HepG2 (cell line): Measurements from ENCODE around the gene TMEM156.

Source experiments
- ARID2 ChIP-seq: sonication (generic); formaldehyde crosslinking; IDR thresholded peaks from 2 replicates; pipeline ENCODE4 v1.8.1; 2022; ENCODE audit warnings: mild to moderate bottlenecking, missing genetic modification reagents, borderline replicate concordance
- CBX2 ChIP-seq, 2 experiments: fragments of 200-600 bp in 1 of 2; sonication (generic); formaldehyde crosslinking in 1 of 2; IDR thresholded peaks; 2 replicates each; pipeline versions ENCODE4 v1.7.0 to v1.8.1; 2018 to 2022; ENCODE audit warnings: low read depth in 2 of 2, low read length in 1 of 2, mild to moderate bottlenecking in 1 of 2, missing genetic modification reagents in 1 of 2
- CBX5 ChIP-seq: sonication (generic); formaldehyde crosslinking; IDR thresholded peaks from 2 replicates; pipeline ENCODE4 v1.4.0; 2020; ENCODE audit warnings: missing genetic modification reagents, borderline replicate concordance
- CEBPB ChIP-seq: IDR thresholded peaks from 2 replicates; pipeline ENCODE4 v1.6.1; 2011; ENCODE audit warnings: low read depth, low read length, improper control_type of control experiment, borderline replicate concordance
- EZH2 ChIP-seq: conservative IDR thresholded peaks from 2 replicates; pipeline ENCODE4 v1.6.1; 2012; ENCODE audit warnings: mild to moderate bottlenecking, low read depth, low read length, moderate library complexity
- STAT6 ChIP-seq: sonication (generic); formaldehyde crosslinking; IDR thresholded peaks from 2 replicates; pipeline ENCODE4 v1.4.0; 2020; ENCODE audit warnings: missing genetic modification reagents, mild to moderate bottlenecking, borderline replicate concordance
- ZFAT ChIP-seq: sonication (generic); formaldehyde crosslinking; conservative IDR thresholded peaks from 2 replicates; pipeline ENCODE4 v1.8.1; 2023; ENCODE audit warnings: missing genetic modification reagents, inconsistent platforms
- ZFX ChIP-seq: sonication (generic); formaldehyde crosslinking; IDR thresholded peaks from 2 replicates; pipeline ENCODE4 v1.4.0; 2020; ENCODE audit warnings: mild to moderate bottlenecking, low read depth, missing genetic modification reagents, moderate library complexity
- ZNF710 ChIP-seq: sonication (generic); formaldehyde crosslinking; IDR thresholded peaks from 2 replicates; pipeline ENCODE4 v1.5.0; 2020; ENCODE audit warnings: mild to moderate bottlenecking, missing genetic modification reagents, borderline replicate concordance
- ZSCAN20 ChIP-seq: sonication (generic); formaldehyde crosslinking; IDR thresholded peaks from 2 replicates; pipeline ENCODE4 v1.4.0; 2020; ENCODE audit warnings: missing genetic modification reagents, mild to moderate bottlenecking, borderline replicate concordance
- TF ChIP-seq, protein P1 (sequence below): IDR thresholded peaks from 2 replicates; pipeline ENCODE4 v1.6.1; 2016

- no peak for TF ChIP-seq STAT6
- no peak for TF ChIP-seq CEBPB
- no peak for TF ChIP-seq ZFX (CRISPR knock-in tag)
- TF ChIP-seq, protein P1, sequence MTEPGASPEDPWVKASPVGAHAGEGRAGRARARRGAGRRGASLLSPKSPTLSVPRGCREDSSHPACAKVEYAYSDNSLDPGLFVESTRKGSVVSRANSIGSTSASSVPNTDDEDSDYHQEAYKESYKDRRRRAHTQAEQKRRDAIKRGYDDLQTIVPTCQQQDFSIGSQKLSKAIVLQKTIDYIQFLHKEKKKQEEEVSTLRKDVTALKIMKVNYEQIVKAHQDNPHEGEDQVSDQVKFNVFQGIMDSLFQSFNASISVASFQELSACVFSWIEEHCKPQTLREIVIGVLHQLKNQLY (CRISPR knock-in tag) = no peak
- TF ChIP-seq CBX5 = no peak
- no peak for TF ChIP-seq EZH2
- no peak for TF ChIP-seq ZSCAN20
- no peak for TF ChIP-seq ZFAT
- TF ChIP-seq ARID2 (CRISPR knock-in tag) = no peak
- TF ChIP-seq CBX2 (IDR thresholded peaks at IDR 0.05; ENCODE audit: low read depth, low read length) = no peak
- TF ChIP-seq CBX2 (CRISPR knock-in tag; IDR thresholded peaks at IDR 0.05; ENCODE audit: low read depth) = no peak
- TF ChIP-seq ZNF710 = no peak
Observed at GRCh38 chr4:39062770-39063097, 30.5 kb upstream of the TMEM156 start.
